IMR-90 (cell line): ENCODE results near the gene TMIGD1. TPM values are rescaled to one million over a fixed set of nuclear protein-coding genes. Genes with fewer than 3 reads are reported as not detected.

ENCODE experiments used
- ATAC-seq: fragments of 200-7000 bp; cut with Tn5 transposase; 2 replicates; pipeline ENCODE4 v1.9.1; 2020; ENCODE audit warnings: low read depth, mild to moderate bottlenecking, moderate library complexity
- BruUV-seq: library from RNA; stranded (reverse); fragments of 400-500 nt; replicated peaks from 2 replicates; lab custom pipeline; 2021; lab: Mats Ljungman, UMichigan
- CTCF ChIA-PET: fragments of 300-600 bp; formaldehyde crosslinking; extraction: SDS; loops from one replicate; lab custom pipeline; 2021; ENCODE audit warnings: antibody characterized with exemption; lab: Yijun Ruan, JAX
- POLR2A ChIA-PET: fragments of 300-600 bp; sonication (Branson Sonifier 250); formaldehyde crosslinking; loops from one replicate; lab custom pipeline; 2022; ENCODE audit warnings: antibody characterized with exemption; ENCODE audit not compliant: unreplicated experiment; lab: Charles Lee
- DNase-seq: peaks from one replicate; pipeline ENCODE4 v3.0.0; 2013
- H2AFZ ChIP-seq: replicated peaks from 2 replicates; pipeline ENCODE3; 2013; ENCODE audit warnings: low read length, mild to moderate bottlenecking; ENCODE audit not compliant: poor library complexity
- H2AK5ac ChIP-seq: 2 replicates; pipeline ENCODE4 v1.6.1; 2013; ENCODE audit warnings: low read depth, low read length, inconsistent platforms
- H2AK9ac ChIP-seq: replicated peaks from 2 replicates; pipeline ENCODE3; 2013; ENCODE audit warnings: mild to moderate bottlenecking, low read depth, low read length, moderate library complexity; ENCODE audit not compliant: poor library complexity
- H2BK120ac ChIP-seq: 2 replicates; pipeline ENCODE4 v1.6.1; 2013; ENCODE audit warnings: low read depth, low read length, inconsistent platforms
- H2BK15ac ChIP-seq: 3 replicates; pipeline ENCODE4 v1.6.1; 2013; ENCODE audit warnings: low read depth, low read length, inconsistent platforms
- H2BK20ac ChIP-seq: 2 replicates; pipeline ENCODE4 v1.6.1; 2013; ENCODE audit warnings: low read depth, mild to moderate bottlenecking, inconsistent platforms, low read length, moderate library complexity
- H2BK5ac ChIP-seq: 2 replicates; pipeline ENCODE4 v1.6.1; 2013; ENCODE audit warnings: mild to moderate bottlenecking, low read depth, low read length, inconsistent platforms; ENCODE audit not compliant: poor library complexity, severe bottlenecking
- H3K14ac ChIP-seq: replicated peaks from 2 replicates; pipeline ENCODE4 v1.6.1; 2013; ENCODE audit warnings: low read depth, low read length, inconsistent platforms
- H3K18ac ChIP-seq: 2 replicates; pipeline ENCODE4 v1.6.1; 2013; ENCODE audit warnings: low read depth, low read length, control low read depth
- H3K23ac ChIP-seq: 2 replicates; pipeline ENCODE4 v1.6.1; 2013; ENCODE audit warnings: low read depth, low read length, inconsistent platforms
- H3K27ac ChIP-seq: 2 replicates; pipeline ENCODE4 v1.5.1; 2013; ENCODE audit warnings: mild to moderate bottlenecking, control low read depth, low read length; ENCODE audit not compliant: insufficient read depth
- H3K27me3 ChIP-seq: 2 replicates; pipeline ENCODE4 v1.6.1; 2013; ENCODE audit warnings: low read length; ENCODE audit not compliant: control insufficient read depth, insufficient read depth
- H3K36me3 ChIP-seq: 2 replicates; pipeline ENCODE4 v1.6.1; 2013; ENCODE audit warnings: low read length, mixed read lengths; ENCODE audit not compliant: control insufficient read depth, insufficient read depth
- H3K4ac ChIP-seq: 2 replicates; pipeline ENCODE4 v1.6.1; 2013; ENCODE audit warnings: low read depth, low read length, inconsistent platforms
- H3K4me1 ChIP-seq: 2 replicates; pipeline ENCODE4 v1.6.1; 2013; ENCODE audit warnings: low read length, mixed read lengths; ENCODE audit not compliant: control insufficient read depth, insufficient read depth
- H3K4me2 ChIP-seq: 2 replicates; pipeline ENCODE4 v1.6.1; 2013; ENCODE audit warnings: low read depth, mild to moderate bottlenecking, control low read depth, low read length, moderate library complexity
- H3K4me3 ChIP-seq: 2 replicates; pipeline ENCODE4 v1.5.1; 2013; ENCODE audit warnings: low read depth, mild to moderate bottlenecking, control low read depth, low read length, moderate library complexity; ENCODE audit not compliant: insufficient read depth
- H3K56ac ChIP-seq: 2 replicates; pipeline ENCODE4 v1.6.1; 2013; ENCODE audit warnings: low read length, inconsistent platforms; ENCODE audit not compliant: insufficient read depth; ENCODE audit errors: extremely low read depth
- H3K79me1 ChIP-seq, 2 experiments: 2 replicates each; pipeline ENCODE4 v1.6.1; 2013; ENCODE audit warnings: low read length in 2 of 2, inconsistent platforms in 1 of 2, low read depth in 1 of 2
- H3K9ac ChIP-seq: 2 replicates; pipeline ENCODE4 v1.6.1; 2013; ENCODE audit warnings: low read depth, low read length, control low read depth
- H3K9me1 ChIP-seq: 2 replicates; pipeline ENCODE4 v1.6.1; 2013; ENCODE audit warnings: low read length, inconsistent platforms; ENCODE audit not compliant: insufficient read depth
- H3K9me3 ChIP-seq: 2 replicates; pipeline ENCODE4 v1.6.1; 2013; ENCODE audit warnings: low read length; ENCODE audit not compliant: control insufficient read depth, insufficient read depth
- H4K20me1 ChIP-seq: 2 replicates; pipeline ENCODE4 v1.6.1; 2013; ENCODE audit warnings: low read length, inconsistent platforms; ENCODE audit not compliant: insufficient read depth
- H4K5ac ChIP-seq: 2 replicates; pipeline ENCODE4 v1.6.1; 2013; ENCODE audit warnings: mild to moderate bottlenecking, low read depth, low read length, control low read depth
- H4K8ac ChIP-seq, 2 experiments: 2 replicates each; pipeline ENCODE4 v1.6.1; 2013; ENCODE audit warnings: low read depth in 2 of 2, low read length in 2 of 2, control low read depth in 1 of 2, inconsistent platforms in 1 of 2
- H4K91ac ChIP-seq: 2 replicates; pipeline ENCODE4 v1.6.1; 2013; ENCODE audit warnings: low read depth, low read length, inconsistent platforms; ENCODE audit not compliant: insufficient read depth
- CEBPB ChIP-seq: IDR thresholded peaks from 2 replicates; pipeline ENCODE4 v1.6.1; 2012; ENCODE audit warnings: low read depth, low read length, improper control_type of control experiment
- CTCF ChIP-seq: conservative IDR thresholded peaks from 2 replicates; pipeline ENCODE4 v1.5.1; 2012; ENCODE audit warnings: mild to moderate bottlenecking, low read depth, low read length, improper control_type of control experiment
- ELK1 ChIP-seq: fragments of 150-350 bp; IDR thresholded peaks from 2 replicates; pipeline ENCODE4 v1.6.1; 2016; ENCODE audit warnings: low read depth, mild to moderate bottlenecking, low read length, moderate library complexity, borderline replicate concordance
- MAFK ChIP-seq: IDR thresholded peaks from 2 replicates; pipeline ENCODE4 v1.6.1; 2012; ENCODE audit warnings: low read depth, low read length, improper control_type of control experiment
- POLR2A ChIP-seq: IDR thresholded peaks from 2 replicates; pipeline ENCODE4 v1.6.1; 2012; ENCODE audit warnings: mild to moderate bottlenecking, low read depth, low read length
- RFX5 ChIP-seq: IDR thresholded peaks from 2 replicates; pipeline ENCODE4 v1.8.0; 2012; ENCODE audit warnings: low read depth, mild to moderate bottlenecking, low read length, moderate library complexity
- WGBS, 2 experiments: methylation state at CpG; one replicate each; pipeline versions ENCODE4 v1.1.5 to v1.1.7; 2013; ENCODE audit warnings: missing lambda C conversion rate in 2 of 2; ENCODE audit not compliant: insufficient read length in 1 of 2; ENCODE audit errors: extremely low coverage in 2 of 2; 5-methylcytosine and 5-hydroxymethylcytosine counted together
- dilution Hi-C: fragments of 300-500 bp; cut with HindIII; formaldehyde crosslinking; loops from one replicate; pipeline ENCODE4 v1.14.3; 2018; ENCODE audit warnings: low sequenced_read_pairs; ENCODE audit not compliant: unreplicated experiment
- in situ Hi-C: fragments of 300-500 bp; cut with MboI; formaldehyde crosslinking; loops from 3 replicates; pipeline ENCODE4 v1.14.3; 2019; ENCODE audit warnings: low sequenced_read_pairs, inconsistent platforms, mixed read lengths
- intact Hi-C: fragments of 100-400 bp; cut with micrococcal nuclease; formaldehyde crosslinking; loops from 2 replicates; pipeline ENCODE4 v1.10.0; 2022
- polyA plus RNA-seq, 3 experiments: library from polyadenylated mRNA; depleted of rRNA; stranded (reverse); fragments of >200 nt; gene quantifications; 2 replicates each; pipeline ENCODE4 v1.2.3, GENCODE V29; 2012; ENCODE audit warnings: low replicate concordance in 1 of 3
- total RNA-seq: library from RNA; depleted of rRNA; stranded (reverse); fragments of >200 nt; gene quantifications from 2 replicates; pipeline ENCODE4 v1.2.3, GENCODE V29; 2012

The TMIGD1 gene
- total and polyA plus RNA-seq, 2 of the 4 experiments (the other 2 are of a cell fraction), result not detected

- H2AK9ac ChIP-seq, result no peak overlapping the region
- no CpG with 5 or more reads among the region's 6 CpGs for WGBS, 2 experiments
- POLR2A ChIA-PET, result no interaction called here
- H4K5ac ChIP-seq, result no peak overlapping the region
- no peak overlapping the region for H2AFZ ChIP-seq
- ATAC-seq, result no peak; the same call in 1 of the 2 replicates
- H3K9me1 ChIP-seq, result peaks cover 4% of the 10 kb centered on the region; the same call in 1 of the 2 replicates
- intact Hi-C loops, result loop anchor here (5.0 kb wide), 1 partner anchor 86 kb away; no protein-coding TSS in a partner anchor
- H3K27ac ChIP-seq, result no peak overlapping the region
- no peak overlapping the region for H3K4me3 ChIP-seq
- no peaks in the 10 kb centered on the region for H3K9me3 ChIP-seq
- H3K36me3 ChIP-seq, result peaks cover 19% of the 10 kb centered on the region
- H3K18ac ChIP-seq, result no peak overlapping the region
- in situ Hi-C loops, result no loop called here
- H2BK120ac ChIP-seq, result no peak overlapping the region
- CTCF ChIA-PET, result interaction anchor here (1.5 kb wide), 1 partner anchor 169 kb away, joined by 4 read pairs; no protein-coding TSS in a partner anchor
- peaks cover 0 to 4% of the 10 kb centered on the region in 2 experiments; a peak in 2 of 4 replicates for H3K79me1 ChIP-seq
- no peak overlapping the region for H3K23ac ChIP-seq
- H3K4ac ChIP-seq, result no peak overlapping the region
- H4K8ac ChIP-seq, result no peak overlapping the region
- H3K4me2 ChIP-seq, result no peak overlapping the region
- no peaks in the 10 kb centered on the region; the same call in 1 of the 2 replicates for H3K4me1 ChIP-seq
- H3K9ac ChIP-seq, result no peak overlapping the region
- no peak overlapping the region for H2BK15ac ChIP-seq
- H2BK5ac ChIP-seq, result no peak overlapping the region
- H2AK5ac ChIP-seq, result no peak overlapping the region
- H4K91ac ChIP-seq, result no peak overlapping the region
- dilution Hi-C loops, result no loop called here
- no peak overlapping the region for H2BK20ac ChIP-seq
- H3K27me3 ChIP-seq, result no peaks in the 10 kb centered on the region
- no peak overlapping the region for H3K56ac ChIP-seq
- DNase-seq, result peak; percentile 55
- TF ChIP-seq MAFK, result no peak
- no peak for TF ChIP-seq ELK1
- TF ChIP-seq CTCF, result no peak
- no peak for TF ChIP-seq RFX5
- TF ChIP-seq CEBPB, result no peak
- no peak for TF ChIP-seq POLR2A
- H3K14ac ChIP-seq, result no peak overlapping the region
- no peaks in the 10 kb centered on the region for H4K20me1 ChIP-seq
- BruUV-seq, result no TSS peak
Measured at GRCh38 chr17:30273373-30273772, 60.5 kb downstream of the TMIGD1 start.
